IMR-90 (cell line): ENCODE data around the gene BMP7.

Experiments used
- BHLHE40 ChIP-seq: fragments of 150-350 bp; IDR thresholded peaks from 2 replicates; pipeline ENCODE4 v1.6.1; 2016; ENCODE audit warnings: mild to moderate bottlenecking, low read depth, low read length
- CEBPB ChIP-seq: IDR thresholded peaks from 2 replicates; pipeline ENCODE4 v1.6.1; 2012; ENCODE audit warnings: low read depth, low read length, improper control_type of control experiment
- CHD1 ChIP-seq: IDR thresholded peaks from 2 replicates; pipeline ENCODE4 v1.6.1; 2012; ENCODE audit warnings: low read depth, low read length, improper control_type of control experiment
- CTCF ChIP-seq: conservative IDR thresholded peaks from 2 replicates; pipeline ENCODE4 v1.5.1; 2012; ENCODE audit warnings: mild to moderate bottlenecking, low read depth, low read length, improper control_type of control experiment
- FOS ChIP-seq: fragments of 150-350 bp; IDR thresholded peaks from 2 replicates; pipeline ENCODE4 v1.6.1; 2016; ENCODE audit warnings: low read depth, low read length
- MAFK ChIP-seq: IDR thresholded peaks from 2 replicates; pipeline ENCODE4 v1.6.1; 2012; ENCODE audit warnings: low read depth, low read length, improper control_type of control experiment
- MAZ ChIP-seq: IDR thresholded peaks from 2 replicates; pipeline ENCODE4 v1.6.1; 2012; ENCODE audit warnings: low read depth, mild to moderate bottlenecking, low read length, improper control_type of control experiment, moderate library complexity, borderline replicate concordance
- MXI1 ChIP-seq: IDR thresholded peaks from 2 replicates; pipeline ENCODE4 v1.6.1; 2012; ENCODE audit warnings: low read depth, mild to moderate bottlenecking, low read length, moderate library complexity, borderline replicate concordance
- NFE2L2 ChIP-seq: fragments of 150-350 bp; IDR thresholded peaks from 2 replicates; pipeline ENCODE4 v1.6.1; 2016; ENCODE audit warnings: low read depth, mild to moderate bottlenecking, low read length
- POLR2A ChIP-seq: IDR thresholded peaks from 2 replicates; pipeline ENCODE4 v1.6.1; 2012; ENCODE audit warnings: mild to moderate bottlenecking, low read depth, low read length
- RAD21 ChIP-seq: IDR thresholded peaks from 2 replicates; pipeline ENCODE4 v1.6.1; 2012; ENCODE audit warnings: low read length, improper control_type of control experiment
- RCOR1 ChIP-seq: IDR thresholded peaks from 2 replicates; pipeline ENCODE4 v1.6.1; 2012; ENCODE audit warnings: mild to moderate bottlenecking, low read length, improper control_type of control experiment; ENCODE audit not compliant: insufficient replicate concordance
- RFX5 ChIP-seq: IDR thresholded peaks from 2 replicates; pipeline ENCODE4 v1.8.0; 2012; ENCODE audit warnings: low read depth, mild to moderate bottlenecking, low read length, moderate library complexity
- SMC3 ChIP-seq: fragments of 150-350 bp; IDR thresholded peaks from 2 replicates; pipeline ENCODE4 v1.6.1; 2016; ENCODE audit warnings: low read depth, mild to moderate bottlenecking, antibody characterized with exemption, low read length, moderate library complexity

GRCh38 chr20:57291694-57292093, 25.3 kb upstream of the BMP7 start:
- TF ChIP-seq FOS = no peak
- TF ChIP-seq CTCF = no peak
- no peak for TF ChIP-seq RCOR1
- no peak for TF ChIP-seq RFX5
- TF ChIP-seq MAZ = no peak
- no peak for TF ChIP-seq POLR2A
- TF ChIP-seq RAD21 = no peak
- TF ChIP-seq CEBPB = no peak
- TF ChIP-seq MAFK = no peak
- TF ChIP-seq CHD1 = no peak
- TF ChIP-seq SMC3 = no peak
- no peak for TF ChIP-seq MXI1
- no peak for TF ChIP-seq BHLHE40
- no peak for TF ChIP-seq NFE2L2
